HG02885 (cell line): ENCODE results near the gene SMIM27.
"Not testable (repeated sequence)": the region's sequence is repeated elsewhere in the genome, so short reads cannot be mapped to it uniquely, and the experiment has no call there.

ENCODE experiments used
- ATAC-seq: cut with Tn5 transposase; IDR thresholded peaks from one replicate; pipeline ENCODE4 v1.9.1; 2021; ENCODE audit warnings: mild to moderate bottlenecking; ENCODE audit not compliant: unreplicated experiment, poor library complexity

SMIM27 gene

GRCh38 chr9:32596096-32596865, 44.2 kb downstream of the SMIM27 start:
- ATAC-seq: no peak

DNA sequence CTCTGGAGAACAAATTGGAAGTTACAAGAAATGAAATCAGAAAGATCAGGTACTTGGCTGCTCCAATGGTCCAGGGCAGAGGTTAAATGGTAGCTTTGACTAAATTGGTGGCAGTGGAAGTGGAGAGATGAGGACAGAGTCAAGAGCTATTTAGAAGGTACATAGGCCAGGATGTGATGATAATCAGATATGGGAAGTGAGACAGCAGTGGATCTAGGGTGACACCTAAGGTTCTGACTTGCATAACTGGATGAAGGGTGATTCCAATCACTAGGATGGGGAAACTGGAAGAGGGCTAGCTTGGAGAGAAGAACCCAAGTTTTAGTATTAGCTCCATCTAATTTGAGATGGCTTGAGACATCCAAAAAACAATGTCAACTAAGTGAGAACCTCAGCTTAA, 44.8 kb downstream of the SMIM27 start:
- no peak for ATAC-seq

DNA sequence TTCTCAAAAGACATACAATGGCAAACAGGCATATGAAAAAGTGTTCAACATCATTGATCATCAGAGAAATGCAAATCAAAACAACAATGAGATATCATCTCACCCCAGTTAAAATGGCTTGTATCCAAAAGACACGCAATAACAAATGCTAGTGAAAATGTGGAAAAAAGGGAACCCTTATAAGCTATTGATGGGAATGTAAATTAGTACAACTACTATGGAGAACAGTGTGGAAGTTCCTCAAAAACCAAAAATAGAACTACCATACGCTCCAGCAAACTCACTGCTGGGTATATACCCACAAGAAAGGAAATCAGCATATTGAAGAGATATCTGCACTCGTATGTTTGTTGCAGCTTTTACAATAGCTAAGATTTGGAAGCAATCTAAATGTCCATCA, 46.9 kb downstream of the SMIM27 start:
- ATAC-seq: not testable (repeated sequence)
